K562 (cell line): ENCODE results near the gene CYP26A1. TPM values are rescaled to one million over a fixed set of nuclear protein-coding genes. Genes with fewer than 3 reads are reported as not detected.

ENCODE experiments used
- ATAC-seq: fragments of 200-7000 bp; cut with Tn5 transposase; 3 replicates; pipeline ENCODE4 v1.9.1; 2020; ENCODE audit warnings: moderate library complexity
- Bru-seq: library from RNA; stranded (reverse); fragments of 400-500 nt; gene quantifications from one replicate; lab custom pipeline; 2021; lab: Mats Ljungman, UMichigan
- BruChase-seq, 2 experiments: library from RNA; stranded (reverse); fragments of 400-500 nt; gene quantifications; one replicate each; lab custom pipeline; 2021; lab: Mats Ljungman, UMichigan
- BruUV-seq: library from RNA; stranded (reverse); fragments of 400-500 nt; replicated peaks from 2 replicates; lab custom pipeline; 2021; lab: Mats Ljungman, UMichigan
- CTCF ChIA-PET: fragments of 300-600 bp; formaldehyde crosslinking; extraction: SDS; loops from one replicate; lab custom pipeline; 2021; ENCODE audit warnings: low intra/inter-chr PET ratio; lab: Yijun Ruan, JAX
- POLR2A ChIA-PET: fragments of 300-600, 350-650 bp; sonication (Branson Sonifier 250); formaldehyde crosslinking; extraction: SDS; loops from one replicate; lab custom pipeline; 2021; ENCODE audit warnings: antibody characterized with exemption, inconsistent platforms; lab: Yijun Ruan, JAX
- DNase-seq, 4 experiments: peaks; one replicate each; pipeline versions ENCODE4 v3.0.0 to v3.0.0-alpha.2; 2011 to 2018; ENCODE audit warnings: low spot score in 3 of 4, mixed read lengths in 3 of 4; ENCODE audit errors: extremely low read depth in 1 of 4
- FAIRE-seq: peaks from 2 replicates; lab custom pipeline; 2011; peaks lifted over from hg19 to GRCh38; lab: Jason Lieb, UNC
- H2AFZ ChIP-seq: 2 replicates; pipeline ENCODE4 v1.6.0; 2011; ENCODE audit warnings: low read depth, low read length, control low read depth, inconsistent platforms
- H3K27ac ChIP-seq: fragments of 200-600 bp; 3 replicates; pipeline ENCODE4 v1.8.0; 2011; ENCODE audit warnings: low read depth, mild to moderate bottlenecking, control low read depth, inconsistent platforms, low read length, moderate library complexity, mixed read lengths; ENCODE audit errors: extremely low read depth
- H3K27me3 ChIP-seq, 2 experiments: fragments of 300-600 bp in 1 of 2; 2 replicates in 1 of 2; 3 replicates in 1 of 2; pipeline versions ENCODE4 v1.6.0 to v1.8.0; 2011; ENCODE audit warnings: inconsistent platforms in 2 of 2, low read length in 2 of 2, mild to moderate bottlenecking in 1 of 2, mixed read lengths in 1 of 2, moderate library complexity in 1 of 2; ENCODE audit not compliant: control insufficient read depth in 2 of 2, insufficient read depth in 2 of 2
- H3K36me3 ChIP-seq: fragments of 300-600 bp; 3 replicates; pipeline ENCODE4 v1.8.0; 2011; ENCODE audit warnings: mild to moderate bottlenecking, low read length, inconsistent platforms; ENCODE audit not compliant: control insufficient read depth, insufficient read depth
- H3K4me1 ChIP-seq, 2 experiments: fragments of 200-600 bp in 1 of 2; replicated peaks in 1 of 2; 2 replicates in 1 of 2; 3 replicates in 1 of 2; pipeline versions ENCODE4 v1.5.1 to v1.8.0; 2011; ENCODE audit warnings: inconsistent platforms in 2 of 2, low read length in 2 of 2, mild to moderate bottlenecking in 1 of 2, mixed read lengths in 1 of 2, moderate library complexity in 1 of 2; ENCODE audit not compliant: control insufficient read depth in 2 of 2, insufficient read depth in 2 of 2
- H3K4me2 ChIP-seq: 2 replicates; pipeline ENCODE4 v1.6.1; 2011; ENCODE audit warnings: low read length, control low read depth, inconsistent platforms, mixed read lengths; ENCODE audit not compliant: insufficient read depth
- H3K4me3 ChIP-seq: fragments of 200-600 bp; sonication (generic), shearing (Covaris generic); 2 replicates; pipeline ENCODE4 v1.5.1; 2016; ENCODE audit warnings: control low read depth, inconsistent platforms
- H3K79me2 ChIP-seq: fragments of 200-600 bp; 3 replicates; pipeline ENCODE4 v1.8.0; 2011; ENCODE audit warnings: low read length, inconsistent platforms; ENCODE audit not compliant: control insufficient read depth, insufficient read depth
- H3K9ac ChIP-seq, 2 experiments: 2 replicates each; pipeline versions ENCODE4 v1.6.0 to v1.6.1; 2011; ENCODE audit warnings: low read depth in 2 of 2, low read length in 2 of 2, control low read depth in 1 of 2, inconsistent platforms in 1 of 2, mild to moderate bottlenecking in 1 of 2, mixed read lengths in 1 of 2; ENCODE audit not compliant: insufficient read depth in 1 of 2
- H3K9me1 ChIP-seq: one replicate; pipeline ENCODE4 v1.6.0; 2011; ENCODE audit warnings: inconsistent platforms, mild to moderate bottlenecking, low read length, moderate library complexity; ENCODE audit not compliant: control insufficient read depth, insufficient read depth
- H3K9me3 ChIP-seq: replicated peaks from 2 replicates; pipeline ENCODE4 v1.5.1; 2011; ENCODE audit warnings: low read depth, low read length, inconsistent platforms; ENCODE audit not compliant: control insufficient read depth, insufficient read depth
- H4K20me1 ChIP-seq: replicated peaks from 2 replicates; pipeline ENCODE4 v1.6.1; 2011; ENCODE audit warnings: low read length, inconsistent platforms, mixed read lengths; ENCODE audit not compliant: control insufficient read depth, insufficient read depth
- CXXC5 ChIP-seq: fragments of 250-450 bp; sonication (Bioruptor Pico); IDR thresholded peaks from 2 replicates; pipeline ENCODE4 v1.8.0; 2022; ENCODE audit warnings: inconsistent platforms, mild to moderate bottlenecking, moderate library complexity
- HDAC6 ChIP-seq: IDR thresholded peaks from 2 replicates; pipeline ENCODE4 v1.6.1; 2012; ENCODE audit warnings: low read depth, mild to moderate bottlenecking, control low read depth, inconsistent platforms, low read length, moderate library complexity
- HIVEP1 ChIP-seq: fragments of 250-450 bp; sonication (Bioruptor Pico); IDR thresholded peaks from 2 replicates; pipeline ENCODE4 v1.4.0; 2020; ENCODE audit warnings: mild to moderate bottlenecking
- MAZ ChIP-seq, 2 experiments: fragments of 450-650 bp in 1 of 2; sonication (generic) in 1 of 2; formaldehyde crosslinking; IDR thresholded peaks in 1 of 2; conservative IDR thresholded peaks in 1 of 2; 2 replicates each; pipeline versions ENCODE4 v1.4.0 to v1.5.0; 2020; ENCODE audit warnings: mild to moderate bottlenecking in 1 of 2, missing genetic modification reagents in 1 of 2
- MTA1 ChIP-seq: fragments of 450-650 bp; IDR thresholded peaks from 2 replicates; pipeline ENCODE4 v1.6.1; 2017; ENCODE audit warnings: borderline replicate concordance
- WGBS: fragments of 100-300 bp; shearing (Covaris generic); methylation state at CpG from one replicate; pipeline ENCODE4 v1.1.6; 2016; ENCODE audit warnings: low coverage, mixed read lengths; ENCODE audit not compliant: insufficient coverage; ENCODE audit errors: missing lambda C conversion rate; 5-methylcytosine and 5-hydroxymethylcytosine counted together
- in situ Hi-C: fragments of 300-500 bp; cut with MboI; formaldehyde crosslinking; loops from 4 replicates; pipeline ENCODE4 v1.15.0; 2018; ENCODE audit warnings: inconsistent platforms, mixed read lengths
- intact Hi-C: fragments of 100-400 bp; cut with micrococcal nuclease; formaldehyde crosslinking; loops from 2 replicates; pipeline ENCODE4 v1.14.2; 2022
- long read RNA-seq, 3 experiments: library from polyadenylated mRNA in 2 of 3; library from RNA in 1 of 3; unstranded in 2 of 3; stranded (forward) in 1 of 3; transcript quantifications; one replicate each; pipeline ENCODE4 v2.0.0, GENCODE V29; 2019 to 2022
- polyA minus RNA-seq, 3 experiments: library from RNA; depleted of rRNA, polyadenylated mRNA; stranded (reverse); fragments of >200 nt; gene quantifications; 2 replicates each; pipeline ENCODE4 v1.2.3, GENCODE V29; 2011
- polyA plus RNA-seq, 8 experiments: library from polyadenylated mRNA; depleted of rRNA in 4 of 8; stranded (reverse) in 5 of 8; unstranded in 3 of 8; fragments of >200 nt; fragmentation: Nextera tagmentation in 2 of 8; fragmentation: Illumina TruSeq in 1 of 8; extraction: Ambion mirVana in 2 of 8; extraction: Trizol in 1 of 8; gene quantifications; 2 replicates each; pipeline versions ENCODE4 v1.2.1 to v1.2.3, GENCODE V29; 2011 to 2014; ENCODE audit warnings: inconsistent platforms in 1 of 8, missing spikeins in 1 of 8
- total RNA-seq, 7 experiments: library from RNA; depleted of rRNA in 6 of 7; stranded (reverse); fragments of >200 nt in 6 of 7; fragmentation: Illumina TruSeq in 2 of 7; extraction: Trizol in 2 of 7; gene quantifications; 2 replicates each; pipeline versions ENCODE4 v1.2.1 to v1.2.3, GENCODE V29; 2011 to 2021; ENCODE audit warnings: low replicate concordance in 1 of 7
- TF ChIP-seq, protein P1 (sequence below): fragments of 200-800 bp; sonication (Bioruptor generic); IDR thresholded peaks from 2 replicates; pipeline ENCODE4 v1.6.1; 2017; ENCODE audit warnings: missing genetic modification characterization, missing compliant biosample characterization
- TF ChIP-seq, protein P2 (sequence below), 2 experiments: IDR thresholded peaks; 2 replicates each; pipeline ENCODE4 v1.6.1; 2011; ENCODE audit warnings: borderline replicate concordance in 1 of 2, control low read depth in 1 of 2, low read depth in 1 of 2, low read length in 1 of 2, mild to moderate bottlenecking in 1 of 2, mixed read lengths in 1 of 2, moderate library complexity in 1 of 2; ENCODE audit not compliant: insufficient read depth in 1 of 2, insufficient read length in 1 of 2, poor library complexity in 1 of 2, severe bottlenecking in 1 of 2; ENCODE audit errors: extremely low read depth in 1 of 2

The CYP26A1 gene, protein sequence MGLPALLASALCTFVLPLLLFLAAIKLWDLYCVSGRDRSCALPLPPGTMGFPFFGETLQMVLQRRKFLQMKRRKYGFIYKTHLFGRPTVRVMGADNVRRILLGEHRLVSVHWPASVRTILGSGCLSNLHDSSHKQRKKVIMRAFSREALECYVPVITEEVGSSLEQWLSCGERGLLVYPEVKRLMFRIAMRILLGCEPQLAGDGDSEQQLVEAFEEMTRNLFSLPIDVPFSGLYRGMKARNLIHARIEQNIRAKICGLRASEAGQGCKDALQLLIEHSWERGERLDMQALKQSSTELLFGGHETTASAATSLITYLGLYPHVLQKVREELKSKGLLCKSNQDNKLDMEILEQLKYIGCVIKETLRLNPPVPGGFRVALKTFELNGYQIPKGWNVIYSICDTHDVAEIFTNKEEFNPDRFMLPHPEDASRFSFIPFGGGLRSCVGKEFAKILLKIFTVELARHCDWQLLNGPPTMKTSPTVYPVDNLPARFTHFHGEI
- total RNA-seq (2011; cell fraction: chromatin; rRNA removed; ENCODE audit: low replicate concordance): 5.2 and 7.0 TPM in 2 replicates
- 4.5 and 10.0 TPM in 2 replicates for total RNA-seq (2011; cell fraction: nucleolus; rRNA removed)
- 2.8 and 5.3 TPM in 2 replicates for total RNA-seq (2011; cell fraction: nucleoplasm; rRNA removed)
- total RNA-seq (2014; rRNA removed) (1.4 and 1.6 TPM in 2 replicates), total RNA-seq (2014; rRNA removed; fragmentation: Illumina TruSeq; extraction: Trizol) (1.2 and 1.4 TPM in 2 replicates), total RNA-seq (2015; rRNA removed; fragmentation: Illumina TruSeq; extraction: Trizol) (5.0 and 5.2 TPM in 2 replicates), total RNA-seq (2021) (1.6 and 2.5 TPM in 2 replicates), polyA plus RNA-seq (2011; rRNA removed) (4.0 and 5.1 TPM in 2 replicates), polyA plus RNA-seq (2014; fragmentation: Illumina TruSeq; extraction: Trizol) (0.54 and 1.5 TPM in 2 replicates), polyA plus RNA-seq (2014; fragmentation: Nextera tagmentation; extraction: Ambion mirVana) (under 1 TPM; 0.11 to 0.38 TPM), polyA plus RNA-seq (2014; rRNA removed) (1.6 TPM in 2 replicates), polyA minus RNA-seq (2011; rRNA and poly(A)+ RNA removed) (0.98 and 1.4 TPM in 2 replicates), Bru-seq, nascent RNA (percentile 43 among the genes with signal in this experiment), BruChase-seq, experiment 1, labeled RNA remaining after a 2-hour chase (percentile 47 among the genes with signal in this experiment), BruChase-seq, experiment 2, labeled RNA remaining after a 6-hour chase (percentile 43 among the genes with signal in this experiment)
- polyA plus RNA-seq (2011; cell fraction: cytosol; rRNA removed): 2.3 and 5.8 TPM in 2 replicates
- 10.4 and 19.4 TPM in 2 replicates for polyA plus RNA-seq (2011; cell fraction: nucleus; rRNA removed)
- 2.4 and 3.1 TPM in 2 replicates for polyA plus RNA-seq (2012)
- polyA minus RNA-seq (2011; cell fraction: cytosol; rRNA and poly(A)+ RNA removed): 0.86 and 1.3 TPM in 2 replicates
- 3.7 and 4.4 TPM in 2 replicates for polyA minus RNA-seq (2011; cell fraction: nucleus; rRNA and poly(A)+ RNA removed)
- long read RNA-seq, experiment 1, partial matches to known transcripts: 0 of 7 reads
- long read RNA-seq, experiment 1, other reads (novel, unspliced or antisense): 1 of 7 reads
- long read RNA-seq, experiment 2, partial matches to known transcripts: 0 of 2 reads
- long read RNA-seq, experiment 2, other reads (novel, unspliced or antisense): 0 of 2 reads
- long read RNA-seq, experiment 3, partial matches to known transcripts: 0 of 4 reads
- long read RNA-seq, experiment 3, other reads (novel, unspliced or antisense): 0 of 4 reads

DNA sequence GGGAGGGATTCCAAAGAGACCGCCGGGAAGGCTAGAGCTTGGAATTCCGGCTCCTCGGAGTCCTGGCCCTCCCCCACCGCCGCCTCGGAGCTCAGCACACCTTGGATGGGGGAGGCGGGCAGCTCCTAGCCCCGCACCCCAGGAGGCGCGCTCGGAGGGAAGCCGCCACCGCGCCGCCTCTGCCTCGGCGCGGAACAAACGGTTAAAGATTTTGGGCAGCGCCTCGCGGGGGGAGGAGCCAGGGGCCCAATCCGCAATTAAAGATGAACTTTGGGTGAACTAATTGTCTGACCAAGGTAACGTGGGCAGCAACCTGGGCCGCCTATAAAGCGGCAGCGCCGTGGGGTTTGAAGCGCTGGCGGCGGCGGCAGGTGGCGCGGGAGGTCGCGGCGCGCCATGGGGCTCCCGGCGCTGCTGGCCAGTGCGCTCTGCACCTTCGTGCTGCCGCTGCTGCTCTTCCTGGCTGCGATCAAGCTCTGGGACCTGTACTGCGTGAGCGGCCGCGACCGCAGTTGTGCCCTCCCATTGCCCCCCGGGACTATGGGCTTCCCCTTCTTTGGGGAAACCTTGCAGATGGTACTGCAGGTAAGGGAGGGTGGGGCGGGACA is at the start of gene CYP26A1:
CYP26A1 (plus strand) TSS at position 355 of the 608 bp plus-strand sequence; CDS start at position 397, 42 bp downstream.
- 3% methylated on average over 21 of the region's 52 CpGs for WGBS
- ATAC-seq: peak; percentile 44
- Histone ChIP-seq H2AFZ (peak within 1 kb of the TSS; percentile 76), H3K27ac (peak within 1 kb of the TSS; percentile 80; the same call in 2 of the 3 replicates), H3K4me2 (peak within 1 kb of the TSS; percentile 75), H3K4me1 (peaks cover 33 to 62% of the 10 kb centered on the region in 2 experiments; a peak in 4 of 5 replicates), H3K79me2 (no peaks in the 10 kb centered on the region), H3K4me3 (peak within 1 kb of the TSS; percentile 40), H4K20me1 (no peaks in the 10 kb centered on the region), H3K9me1 (no peaks in the 10 kb centered on the region), H3K36me3 (no peaks in the 10 kb centered on the region), H3K9me3 (peaks cover 2% of the 10 kb centered on the region; the same call in 1 of the 2 replicates), H3K9ac (peak within 1 kb of the TSS; percentile 82 to 88; a peak in 3 of 4 replicates), H3K27me3 (no peaks in the 10 kb centered on the region)
- ChIA-PET CTCF (interaction anchor here (1.0 kb wide), 1 partner anchor 215 kb away, joined by 3 read pairs; no protein-coding TSS in a partner anchor), POLR2A (no interaction called here)
- no peak for FAIRE-seq
- in situ Hi-C loops (no loop called here), intact Hi-C loops (loop anchor here (10.0 kb wide), 1 partner anchor 479 kb away; the partner anchor contains the start of gene KIF11)
- BruUV-seq: no TSS peak
- DNase-seq: peak; percentile 38 to 58 (median 45)
- TF ChIP-seq MTA1 (no peak), CXXC5 (CRISPR knock-in tag) (peak; percentile 36; the same call in 1 of the 2 replicates), MAZ (CRISPR knock-in tag; conservative IDR thresholded peaks at IDR 0.05 in 1 of 2, IDR thresholded peaks at IDR 0.05 in 1 of 2) (0 out of 4 replicates have a peak, but pooled peaks of 1 of the 2 experiments have one; percentile 19), HIVEP1 (CRISPR knock-in tag) (no peak), HDAC6 (0 out of 2 replicates have a peak, but pooled peaks have one; percentile 52)
- TF ChIP-seq, protein P1, sequence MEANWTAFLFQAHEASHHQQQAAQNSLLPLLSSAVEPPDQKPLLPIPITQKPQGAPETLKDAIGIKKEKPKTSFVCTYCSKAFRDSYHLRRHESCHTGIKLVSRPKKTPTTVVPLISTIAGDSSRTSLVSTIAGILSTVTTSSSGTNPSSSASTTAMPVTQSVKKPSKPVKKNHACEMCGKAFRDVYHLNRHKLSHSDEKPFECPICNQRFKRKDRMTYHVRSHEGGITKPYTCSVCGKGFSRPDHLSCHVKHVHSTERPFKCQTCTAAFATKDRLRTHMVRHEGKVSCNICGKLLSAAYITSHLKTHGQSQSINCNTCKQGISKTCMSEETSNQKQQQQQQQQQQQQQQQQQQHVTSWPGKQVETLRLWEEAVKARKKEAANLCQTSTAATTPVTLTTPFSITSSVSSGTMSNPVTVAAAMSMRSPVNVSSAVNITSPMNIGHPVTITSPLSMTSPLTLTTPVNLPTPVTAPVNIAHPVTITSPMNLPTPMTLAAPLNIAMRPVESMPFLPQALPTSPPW (CRISPR knock-in tag): peak; percentile 49
- TF ChIP-seq, protein P2, sequence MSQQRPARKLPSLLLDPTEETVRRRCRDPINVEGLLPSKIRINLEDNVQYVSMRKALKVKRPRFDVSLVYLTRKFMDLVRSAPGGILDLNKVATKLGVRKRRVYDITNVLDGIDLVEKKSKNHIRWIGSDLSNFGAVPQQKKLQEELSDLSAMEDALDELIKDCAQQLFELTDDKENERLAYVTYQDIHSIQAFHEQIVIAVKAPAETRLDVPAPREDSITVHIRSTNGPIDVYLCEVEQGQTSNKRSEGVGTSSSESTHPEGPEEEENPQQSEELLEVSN (IDR thresholded peaks at IDR 0.05; ENCODE audit: borderline replicate concordance in 1 of 2, extremely low read depth in 1 of 2, insufficient read depth in 1 of 2, insufficient read length in 1 of 2, low read depth in 1 of 2, low read length in 1 of 2, poor library complexity in 1 of 2, severe bottlenecking in 1 of 2): peak; percentile 38 to 60
